G401.6 (cell line): Measurements from ENCODE around the gene OR4K2.
A peak's percentile ranks its signal among the peaks of the same experiment; 100 is the strongest.
"Not testable (repeated sequence)": the region's sequence is repeated elsewhere in the genome, so short reads cannot be mapped to it uniquely, and the experiment has no call there.

Source experiments
- FAIRE-seq: peaks from 2 replicates; lab custom pipeline; 2012; peaks lifted over from hg19 to GRCh38; lab: Jason Lieb, UNC

The OR4K2 gene

GRCh38 chr14:19874842-19875241 is at the start of gene OR4K2:
Gene OR4K2 (plus strand): TSS chr14:19875142. CDS start chr14:19876268, 1,126 bp downstream.
- FAIRE-seq, result no peak

GRCh38 chr14:19827626-19828244 is 47.2 kb upstream of the OR4K2 start:
- not testable (repeated sequence) for FAIRE-seq

- no peak for FAIRE-seq
These were observed 46.6 kb upstream of the OR4K2 start for GRCh38 chr14:19828314-19828713.

GRCh38 chr14:19834203-19834848 is 40.6 kb upstream of the OR4K2 start:
- not testable (repeated sequence) for FAIRE-seq

- peak; percentile 90 for FAIRE-seq
These were observed 36.5 kb upstream of the OR4K2 start for GRCh38 chr14:19838433-19838832.

GRCh38 chr14:19851365-19851764 is 23.6 kb upstream of the OR4K2 start:
- FAIRE-seq, result peak; percentile 72

- not testable (repeated sequence) for FAIRE-seq
These were observed 8.8 kb upstream of the OR4K2 start for GRCh38 chr14:19866061-19866669.

- peak; percentile 97 for FAIRE-seq
These were observed 1.8 kb upstream of the OR4K2 start for GRCh38 chr14:19873178-19873577.

- peak; percentile 100 for FAIRE-seq
These were observed 3.2 kb downstream of the OR4K2 start for GRCh38 chr14:19878029-19878642.

- FAIRE-seq, result no peak
These were observed 20.3 kb downstream of the OR4K2 start for GRCh38 chr14:19895282-19895681.

- FAIRE-seq, result no peak
These were observed 26.1 kb downstream of the OR4K2 start for GRCh38 chr14:19900999-19901398.

GRCh38 chr14:19902409-19902808 is 27.5 kb downstream of the OR4K2 start:
- no peak for FAIRE-seq

- no peak for FAIRE-seq
These were observed 31.7 kb downstream of the OR4K2 start for GRCh38 chr14:19906665-19907064.

GRCh38 chr14:19911114-19911513 is 36.2 kb downstream of the OR4K2 start:
- FAIRE-seq, result no peak

- FAIRE-seq, result no peak
These were observed 42.3 kb downstream of the OR4K2 start for GRCh38 chr14:19917243-19917642.

GRCh38 chr14:19917955-19918518 is 43.1 kb downstream of the OR4K2 start:
- no peak for FAIRE-seq

GRCh38 chr14:19918553-19919264 is 43.8 kb downstream of the OR4K2 start:
- no peak for FAIRE-seq

GRCh38 chr14:19920021-19920657 is 45.2 kb downstream of the OR4K2 start, which contains the start of gene OR4K5:
Gene OR4K5 (plus strand): TSS chr14:19920607. CDS start chr14:19920607, 0 bp downstream.
- no peak for FAIRE-seq

GRCh38 chr14:19930617-19931016 is 55.7 kb downstream of the OR4K2 start, which contains the start of gene OR4K1:
Gene OR4K1 (plus strand): TSS chr14:19930917. CDS start chr14:19935667, 4,750 bp downstream.
- FAIRE-seq, result no peak
